HG03095 (cell line): ENCODE results near the gene PFKP.

Experiments used
- ATAC-seq: cut with Tn5 transposase; IDR thresholded peaks from one replicate; pipeline ENCODE4 v1.9.1; 2021; ENCODE audit warnings: moderate library complexity; ENCODE audit not compliant: unreplicated experiment

The PFKP gene

DNA sequence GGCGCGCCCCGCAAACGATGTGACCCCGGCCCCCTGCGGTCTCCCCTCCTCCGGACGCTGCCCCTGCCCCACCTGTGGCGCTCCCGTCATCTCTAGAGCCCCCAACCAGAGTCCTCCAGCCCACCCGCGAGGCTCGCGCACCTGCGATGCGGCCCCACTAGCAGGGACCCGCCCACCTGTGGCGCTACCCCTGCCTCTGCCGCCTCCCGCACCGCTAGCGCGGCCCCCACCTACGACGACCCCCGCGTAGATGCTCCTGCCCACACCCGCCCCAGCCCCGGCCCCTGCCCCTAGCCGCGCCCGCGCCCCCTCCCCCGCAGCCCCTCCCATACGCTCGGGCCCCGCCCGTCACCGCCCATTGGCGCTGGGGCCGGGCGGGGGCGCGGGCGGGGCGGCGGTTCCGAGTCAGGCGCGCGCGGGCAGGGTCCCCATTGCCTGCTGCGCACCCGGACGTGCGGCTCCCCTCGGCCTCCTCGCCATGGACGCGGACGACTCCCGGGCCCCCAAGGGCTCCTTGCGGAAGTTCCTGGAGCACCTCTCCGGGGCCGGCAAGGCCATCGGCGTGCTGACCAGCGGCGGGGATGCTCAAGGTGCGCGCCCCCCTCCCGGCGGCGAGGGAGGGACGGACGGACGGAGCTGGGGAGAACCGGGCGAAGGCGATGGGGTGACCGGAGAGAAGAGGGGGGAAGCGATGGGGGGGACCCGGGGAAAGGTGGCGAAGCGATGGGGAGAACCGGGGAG, at the start of gene PFKP:
Gene PFKP (plus strand): TSS at position 431 of the 741 bp plus-strand sequence. CDS start 48 bp downstream, at position 479.
- ATAC-seq, result peak; percentile 53

DNA sequence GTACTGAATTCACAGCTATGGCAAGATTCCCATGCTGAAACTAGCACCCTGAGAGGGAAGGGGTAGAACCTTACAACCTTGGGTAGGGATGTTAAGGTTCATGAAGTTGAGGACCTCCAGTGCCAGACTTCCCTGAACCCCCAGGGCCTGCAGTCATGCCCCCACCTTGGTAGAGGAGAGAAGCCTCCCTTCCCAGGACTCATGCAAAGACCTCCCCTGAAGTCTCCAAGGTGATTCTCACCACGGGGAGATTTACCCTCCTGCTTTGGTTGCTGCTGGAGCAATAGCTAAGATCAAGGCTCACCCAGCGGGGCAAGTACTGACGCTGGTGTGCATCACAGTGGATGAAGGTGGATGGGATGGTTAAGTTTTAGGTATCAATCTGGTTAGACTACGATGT, 49.1 kb upstream of the PFKP start:
- no peak for ATAC-seq

DNA sequence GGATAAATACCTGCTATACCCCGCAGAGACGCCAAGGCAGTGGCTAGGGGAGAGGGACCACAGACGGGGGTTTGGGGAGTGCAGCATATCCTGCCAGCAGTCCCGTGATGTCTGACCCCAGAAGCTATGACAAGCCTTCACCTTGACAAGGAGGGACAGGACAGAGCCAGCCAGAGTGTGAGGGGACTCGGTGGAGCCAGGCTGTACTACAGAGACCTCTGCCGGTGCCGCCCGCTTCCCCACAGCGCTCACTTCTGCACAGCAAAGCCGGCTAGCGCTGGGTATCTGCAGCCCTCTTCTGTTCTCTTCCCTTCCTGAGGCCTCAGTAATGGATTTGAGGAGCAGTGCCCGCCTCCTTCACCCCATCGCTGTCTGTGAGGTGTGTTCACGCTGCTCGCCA, 47.0 kb upstream of the PFKP start:
- no peak for ATAC-seq

DNA sequence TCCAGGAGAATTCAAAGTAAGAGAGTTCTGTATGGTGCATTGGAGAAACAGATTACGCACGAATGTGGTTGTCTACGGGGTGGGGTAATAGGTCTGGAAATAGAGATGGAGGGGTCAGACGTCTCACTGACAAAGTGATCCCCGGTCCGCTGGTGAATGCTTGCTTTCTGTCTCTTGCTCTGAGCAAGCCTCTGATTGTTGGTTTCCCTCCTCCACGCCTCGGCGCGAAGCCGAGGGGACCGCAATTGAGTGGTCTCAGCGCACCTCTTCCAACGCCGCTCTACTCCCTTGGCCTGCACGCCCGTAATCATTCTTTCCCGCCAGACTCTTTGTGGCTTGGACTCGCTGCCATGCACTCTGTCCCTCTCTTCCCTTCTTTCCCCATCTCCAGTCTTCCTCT, 46.5 kb upstream of the PFKP start:
- ATAC-seq, result no peak

DNA sequence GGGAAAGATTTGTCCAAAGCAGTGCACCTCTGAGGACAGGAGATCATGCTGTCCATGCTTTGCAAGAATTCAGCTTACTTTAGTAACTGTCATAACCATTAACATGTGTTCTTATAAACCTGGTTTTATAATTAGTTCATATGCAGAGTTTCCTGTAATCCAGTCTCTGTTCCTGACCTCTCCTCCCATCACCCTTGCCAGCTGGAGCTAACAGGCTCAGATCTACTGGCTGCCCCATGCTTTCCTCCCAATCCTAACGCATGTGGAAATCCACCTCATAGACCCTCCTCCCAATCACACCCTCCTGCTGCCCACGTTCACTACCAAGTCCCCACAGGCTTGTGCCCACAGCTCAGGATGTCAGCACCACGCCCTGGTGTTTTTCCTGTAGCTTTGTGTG, 45.3 kb upstream of the PFKP start:
- ATAC-seq, result no peak

DNA sequence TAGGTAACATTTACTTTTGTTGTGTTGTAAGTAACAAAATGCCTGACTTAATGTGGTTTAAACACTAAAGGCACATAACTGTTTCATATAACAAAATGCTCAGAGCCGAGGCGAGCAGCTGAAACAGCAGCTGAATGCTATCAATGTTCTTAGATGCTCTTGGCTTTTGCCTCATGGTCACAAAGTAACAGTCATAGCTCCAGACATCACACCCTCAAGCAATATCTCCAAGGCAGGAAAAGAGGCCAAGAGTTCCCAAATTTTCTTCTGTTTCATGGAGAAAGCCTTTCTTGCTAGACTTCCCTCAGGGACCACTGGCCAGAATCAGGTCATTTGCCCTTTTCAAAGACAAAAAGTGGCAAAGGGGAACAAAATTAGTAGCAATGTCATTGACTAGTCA, 43.5 kb upstream of the PFKP start:
- ATAC-seq, result no peak

DNA sequence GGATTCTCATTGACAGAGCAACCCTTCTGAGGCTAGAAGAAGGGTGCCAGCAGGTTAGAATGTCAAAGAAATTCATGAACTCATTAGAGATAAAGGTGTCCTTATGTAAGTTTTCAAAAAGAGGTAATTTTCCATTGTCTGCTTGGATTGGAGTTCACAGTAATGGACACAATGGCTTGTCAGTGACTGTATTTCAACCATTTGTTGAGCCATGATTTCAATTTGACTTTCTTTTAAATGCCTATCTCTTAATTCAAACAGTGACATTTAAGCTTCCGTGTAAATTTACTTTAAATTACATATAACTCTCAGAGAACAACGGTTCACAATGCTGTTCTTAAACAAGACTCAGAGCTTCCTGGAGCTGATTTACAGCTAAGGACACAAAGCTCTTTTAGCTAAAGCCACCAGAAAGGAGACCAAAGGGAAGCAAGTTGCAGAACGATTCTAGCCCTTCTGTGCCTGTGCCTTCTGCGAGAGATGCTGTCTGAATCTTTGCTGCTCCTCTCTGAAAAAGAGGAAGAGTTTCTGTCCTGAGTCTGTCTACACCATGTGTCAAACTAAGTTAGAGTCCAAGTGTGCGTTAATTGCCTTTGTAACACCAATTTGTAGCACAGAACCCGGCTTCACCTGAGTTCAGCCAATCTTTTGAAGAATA, 42.2 kb upstream of the PFKP start:
- no peak for ATAC-seq

DNA sequence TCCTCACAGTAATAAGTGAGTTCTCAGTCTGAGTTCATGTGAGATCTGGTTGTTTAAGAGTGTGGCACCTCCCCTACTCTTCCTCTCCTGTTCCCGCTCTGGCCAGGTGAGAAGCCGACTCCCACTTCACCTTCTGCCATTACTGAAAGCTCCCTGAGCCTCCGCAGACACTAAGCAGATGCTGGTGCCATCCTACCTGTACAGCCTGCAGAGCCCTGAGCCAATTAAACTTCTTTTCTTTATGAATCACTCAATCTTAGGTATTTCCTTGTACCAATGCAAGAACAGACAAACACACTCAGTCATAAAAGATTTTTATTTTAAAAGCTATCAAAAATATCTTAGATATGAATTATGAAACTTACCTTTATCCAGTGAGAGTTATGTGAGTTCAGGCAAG, 39.5 kb upstream of the PFKP start:
- ATAC-seq, result no peak

DNA sequence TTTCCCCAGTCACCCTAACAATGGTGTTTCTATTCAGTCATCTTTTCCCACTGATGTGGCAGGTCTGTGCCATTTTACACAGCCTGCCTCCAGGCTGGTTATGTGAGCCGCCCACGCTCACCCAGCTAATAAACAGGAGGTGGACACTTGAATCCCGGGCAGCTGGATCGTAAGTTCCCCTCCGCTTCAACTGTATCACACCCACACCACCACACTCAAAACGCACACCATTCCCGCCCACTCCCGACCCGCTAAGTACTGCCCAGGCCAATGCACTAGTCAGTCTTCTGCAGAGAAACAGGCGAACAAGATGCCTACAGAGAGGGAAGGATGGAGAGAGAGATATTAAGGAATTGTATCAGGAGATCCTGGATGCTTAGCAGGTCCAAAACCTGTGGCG, 38.9 kb upstream of the PFKP start:
- ATAC-seq, result no peak

DNA sequence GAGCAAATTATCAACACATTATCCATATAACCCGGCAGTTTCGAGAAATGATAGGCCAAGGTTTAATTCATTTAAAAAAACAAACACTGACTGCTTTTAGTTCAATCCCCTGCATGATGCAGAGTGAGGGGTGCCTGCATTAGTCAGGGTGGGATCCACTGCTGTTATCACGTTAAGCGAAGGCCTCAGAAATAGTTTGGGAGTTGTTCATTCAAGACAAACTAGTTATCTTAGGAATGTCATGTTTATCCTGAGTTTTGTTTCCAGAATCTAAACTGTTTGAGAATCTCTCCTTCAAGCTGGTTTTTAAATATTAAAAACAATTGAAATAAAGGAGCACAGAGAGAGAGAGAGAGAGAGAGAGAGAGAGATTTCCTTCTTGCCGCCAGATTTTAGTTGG, 36.6 kb upstream of the PFKP start:
- ATAC-seq, result no peak

DNA sequence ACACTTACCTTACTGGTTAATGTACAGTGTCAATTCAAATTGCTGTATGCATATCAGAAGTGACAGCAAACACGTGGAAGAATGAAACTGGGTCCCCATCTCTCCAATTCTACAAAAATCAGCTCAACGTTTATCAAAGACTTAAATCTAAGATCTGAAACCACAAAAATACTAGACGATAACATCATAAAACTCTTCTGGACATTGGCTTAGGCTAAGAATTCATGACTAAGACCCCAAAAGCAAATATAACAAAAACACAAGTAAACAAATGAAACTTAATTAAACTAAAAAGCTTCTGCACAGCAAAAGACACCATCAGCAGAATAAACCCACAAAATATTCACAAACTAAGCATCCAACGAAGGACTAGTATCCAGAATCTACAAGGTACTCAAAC, 35.9 kb upstream of the PFKP start:
- ATAC-seq, result no peak

DNA sequence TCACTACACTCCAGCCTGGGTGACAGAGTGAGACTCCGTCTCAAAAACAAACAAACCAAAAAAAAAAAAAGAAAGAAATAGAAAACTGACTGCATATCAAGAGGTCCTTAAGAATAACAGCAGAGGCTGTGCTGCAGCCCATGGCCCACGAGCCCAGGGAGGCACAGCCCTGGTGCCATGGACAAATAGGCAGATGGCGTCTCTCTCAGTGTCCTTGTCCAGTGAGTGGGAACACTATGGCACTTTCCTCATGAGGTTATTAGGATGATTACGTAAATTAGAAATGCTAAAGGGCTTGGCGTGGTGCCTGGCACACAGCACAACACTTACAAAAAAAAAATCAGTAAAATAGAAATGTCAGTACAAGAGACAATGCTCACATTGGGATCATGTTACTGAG, 33.4 kb upstream of the PFKP start:
- no peak for ATAC-seq

DNA sequence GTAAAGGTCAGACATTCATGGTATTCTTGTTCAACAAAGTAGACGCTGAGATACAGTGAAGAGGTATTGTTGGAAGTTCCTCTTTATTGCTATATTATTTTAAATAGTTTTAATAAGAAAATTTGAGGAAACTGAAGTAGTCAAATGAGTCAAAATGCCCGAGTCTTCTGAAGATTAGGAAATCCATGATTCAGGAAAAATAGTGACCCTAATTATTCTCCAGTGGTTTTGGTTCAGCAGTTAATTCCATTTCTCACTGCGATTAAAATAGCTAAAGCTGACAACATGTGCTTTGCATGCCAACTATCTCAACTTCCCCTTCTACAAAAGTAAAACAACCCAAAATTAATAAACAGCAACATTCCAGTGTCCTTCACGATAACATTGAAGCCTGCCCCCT, 32.7 kb upstream of the PFKP start:
- ATAC-seq, result no peak

DNA sequence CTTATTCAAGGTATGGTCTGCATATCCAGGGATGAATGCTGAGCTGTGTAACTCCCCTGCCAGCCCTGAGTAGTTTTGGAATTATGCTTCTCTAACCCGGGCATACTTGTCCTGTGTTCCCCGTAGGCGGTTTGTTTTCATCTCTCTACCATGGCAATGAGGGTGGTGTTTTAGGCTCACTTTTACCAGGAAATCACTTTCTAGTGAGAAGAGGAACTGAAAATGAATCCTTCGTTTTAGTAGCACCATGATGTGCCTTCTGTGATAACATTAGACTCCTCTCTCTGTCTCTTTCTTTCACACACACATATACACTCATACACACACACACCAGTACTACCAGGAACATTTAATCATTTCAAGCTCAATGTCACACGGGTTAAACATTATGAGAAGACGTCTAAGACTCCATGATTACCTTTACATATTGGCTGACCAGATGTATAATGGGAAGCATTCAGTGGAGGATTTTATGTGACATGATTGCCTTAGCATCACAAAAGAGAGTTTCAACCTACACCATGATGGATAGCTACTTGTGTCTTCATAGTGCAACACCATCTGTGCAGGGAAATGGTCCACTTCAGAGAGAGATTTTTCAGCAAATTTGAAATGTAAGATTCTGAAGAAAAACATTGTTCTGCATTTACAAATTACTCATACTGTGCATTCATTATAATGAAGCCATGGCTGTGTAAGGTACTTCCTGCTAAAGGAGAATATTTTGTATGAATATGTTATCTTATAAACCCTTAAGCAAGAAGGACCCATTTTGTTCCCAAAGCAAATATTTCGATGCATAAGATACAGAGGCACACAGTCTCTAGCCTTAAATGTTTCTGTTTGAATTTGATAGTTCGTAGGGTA, 31.0 kb upstream of the PFKP start:
- peak; percentile 97 for ATAC-seq

DNA sequence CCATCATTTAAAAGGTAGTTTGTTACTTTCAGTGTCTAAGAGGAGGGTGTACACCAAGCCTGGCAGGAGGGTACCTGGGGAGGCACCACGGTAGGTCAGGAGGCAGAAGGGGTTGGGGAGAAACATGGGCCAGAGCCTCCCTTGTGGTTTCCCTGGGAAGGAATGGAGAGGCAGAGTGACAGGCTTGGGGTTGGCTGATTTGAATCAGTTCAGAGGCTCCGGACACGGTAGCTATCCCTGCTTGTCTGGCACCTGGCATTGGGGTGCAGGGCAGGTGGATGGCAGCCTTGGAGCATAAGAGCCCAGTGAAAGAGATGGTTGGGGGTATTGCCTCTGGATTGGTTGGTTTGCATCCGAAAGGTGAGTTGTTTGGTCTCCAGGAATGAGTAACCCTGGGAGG, 30.2 kb upstream of the PFKP start:
- ATAC-seq, result no peak

DNA sequence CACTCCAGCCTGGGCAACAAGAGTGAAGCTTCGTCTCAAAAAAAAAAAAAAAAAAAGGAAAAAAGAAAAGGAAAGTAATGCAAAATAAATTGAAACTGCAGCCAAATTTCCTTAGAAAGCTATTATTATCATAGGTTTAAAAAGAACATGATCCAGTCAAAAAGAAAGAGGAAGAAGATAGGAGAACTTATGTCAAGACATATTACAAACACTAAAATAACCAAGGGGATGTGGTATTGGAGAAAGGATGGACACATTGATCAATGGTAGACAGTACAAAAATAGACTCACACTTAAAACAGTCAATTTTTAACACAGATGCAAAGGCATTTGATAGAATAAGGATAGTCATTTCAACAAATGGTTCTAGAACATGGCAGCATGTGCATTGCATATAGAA, 27.3 kb upstream of the PFKP start:
- no peak for ATAC-seq

DNA sequence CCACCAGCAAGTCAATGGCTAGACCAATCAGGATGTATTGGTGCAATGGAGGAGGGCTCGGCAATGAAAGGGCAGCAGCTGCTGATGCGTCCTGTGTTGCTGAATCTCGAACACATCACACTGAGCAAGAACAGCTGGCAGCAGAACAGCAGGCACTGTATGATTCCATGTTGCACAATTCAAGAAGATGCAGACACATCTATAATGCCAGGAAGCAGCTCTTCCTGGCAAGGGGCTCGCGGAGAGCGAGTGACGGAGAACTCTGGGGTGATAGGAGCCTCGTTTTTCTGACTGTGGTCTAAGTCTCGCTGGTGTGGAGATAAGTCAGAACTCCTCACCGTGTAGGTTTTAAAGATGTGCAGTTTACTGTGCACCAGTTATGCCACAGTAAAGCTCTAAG, 24.8 kb upstream of the PFKP start:
- no peak for ATAC-seq

DNA sequence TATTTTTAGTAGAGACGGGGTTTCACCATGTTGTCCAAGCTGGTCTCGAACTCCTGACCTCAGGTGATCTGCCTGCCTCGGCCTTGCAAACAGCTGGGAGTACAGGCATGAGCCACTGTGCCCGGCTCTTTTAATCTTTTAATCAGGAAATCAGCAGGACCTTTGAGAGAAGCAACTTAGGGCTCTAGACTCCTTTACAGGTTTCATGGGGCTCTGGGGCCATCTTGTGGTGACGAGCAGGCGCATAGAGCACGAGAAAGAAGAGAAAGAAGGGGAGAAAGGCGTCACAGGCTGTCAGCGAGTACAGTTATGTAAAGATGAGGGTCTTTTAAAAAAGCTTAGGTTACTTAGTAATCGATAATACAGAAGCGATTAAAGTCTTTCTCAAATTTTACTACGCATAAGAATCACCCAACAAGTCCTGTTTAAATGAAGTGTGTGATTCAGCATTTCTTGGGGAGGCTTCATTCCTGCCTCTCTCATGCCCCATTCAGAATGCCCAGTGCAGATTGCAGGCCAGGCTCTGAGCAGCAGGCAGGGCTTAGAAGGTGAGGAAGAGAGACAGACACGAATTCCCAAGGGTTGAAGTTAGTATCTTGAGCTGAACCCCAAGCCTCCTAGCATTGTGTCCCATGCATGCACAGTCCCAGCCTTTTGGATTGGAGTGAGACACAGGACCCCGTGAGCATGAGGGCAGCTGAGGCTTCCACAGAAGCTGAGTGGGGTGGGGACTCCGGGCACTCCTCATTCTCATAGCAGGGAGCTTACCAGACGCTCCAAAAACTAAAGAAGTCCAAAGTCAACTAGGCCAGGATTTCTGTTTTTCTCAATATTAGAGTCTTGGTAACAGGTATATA, 23.6 kb upstream of the PFKP start:
- peak; percentile 94 for ATAC-seq

DNA sequence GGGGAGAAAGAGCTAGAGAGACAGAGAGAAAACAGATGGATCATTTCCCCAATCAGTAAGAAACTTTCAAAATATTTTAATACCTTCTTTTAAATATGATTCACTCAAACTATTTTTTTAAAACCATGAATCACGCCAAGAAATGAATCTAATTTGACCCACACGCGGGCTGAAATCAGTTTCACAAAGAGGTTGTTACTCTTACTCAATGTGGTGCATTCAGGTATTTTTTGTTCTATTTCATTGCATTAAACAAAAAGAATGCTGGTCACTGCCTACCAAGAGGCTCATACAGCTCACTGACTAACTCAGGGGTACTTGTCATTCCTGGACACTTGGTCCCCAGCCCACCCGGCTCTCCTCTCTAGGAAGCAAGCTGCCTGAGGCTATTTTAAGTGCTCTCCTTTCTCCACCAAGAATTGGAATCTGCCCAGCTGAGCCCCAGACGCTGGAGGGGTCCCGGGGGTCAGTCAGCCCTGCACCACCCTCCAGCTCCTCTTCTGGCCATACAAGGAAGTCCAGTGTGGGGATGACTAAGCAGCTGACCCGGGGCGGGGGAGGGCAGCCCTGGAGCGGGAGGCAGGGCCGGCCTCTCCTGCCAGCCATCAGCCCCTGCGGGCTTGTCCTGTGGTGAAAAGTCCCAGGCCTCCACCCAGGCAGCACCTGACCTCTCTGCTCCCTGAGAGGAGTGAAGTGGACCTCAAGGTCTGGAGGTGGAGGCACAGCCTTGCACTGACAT, 21.7 kb upstream of the PFKP start:
- ATAC-seq, result no peak

DNA sequence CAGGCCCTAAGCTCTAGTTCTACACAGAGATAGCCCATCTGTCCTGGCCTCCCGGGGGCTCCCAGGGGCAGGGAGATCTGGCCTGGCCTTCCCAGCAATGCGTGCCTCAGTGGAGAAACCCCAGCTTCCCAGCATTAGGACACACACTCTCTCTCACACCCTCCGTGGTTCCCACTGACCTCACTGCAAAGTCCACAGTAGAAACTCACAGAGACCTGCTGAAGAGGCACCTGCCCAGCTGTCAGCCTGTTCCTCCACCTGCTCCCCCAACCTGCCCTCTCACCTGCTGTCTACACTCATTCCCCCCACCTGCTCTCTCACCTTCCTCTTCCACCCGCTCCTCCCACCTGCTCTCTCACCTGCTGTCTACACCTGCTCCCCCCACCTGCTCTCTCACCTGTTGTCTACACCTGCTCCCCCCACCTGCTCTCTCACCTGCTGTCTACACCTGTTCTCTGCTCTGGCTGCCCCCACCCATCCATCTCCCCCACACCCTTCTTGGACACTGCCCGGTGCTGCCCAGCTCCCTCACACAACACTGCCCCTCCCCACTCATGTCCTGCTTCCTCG, 21.1 kb upstream of the PFKP start:
- ATAC-seq, result no peak
